HG03571 (cell line): ENCODE measurements around the gene MAD1L1.

ENCODE experiments used
- ATAC-seq: cut with Tn5 transposase; IDR thresholded peaks from one replicate; pipeline ENCODE4 v1.9.1; 2021; ENCODE audit not compliant: unreplicated experiment

Gene MAD1L1

DNA sequence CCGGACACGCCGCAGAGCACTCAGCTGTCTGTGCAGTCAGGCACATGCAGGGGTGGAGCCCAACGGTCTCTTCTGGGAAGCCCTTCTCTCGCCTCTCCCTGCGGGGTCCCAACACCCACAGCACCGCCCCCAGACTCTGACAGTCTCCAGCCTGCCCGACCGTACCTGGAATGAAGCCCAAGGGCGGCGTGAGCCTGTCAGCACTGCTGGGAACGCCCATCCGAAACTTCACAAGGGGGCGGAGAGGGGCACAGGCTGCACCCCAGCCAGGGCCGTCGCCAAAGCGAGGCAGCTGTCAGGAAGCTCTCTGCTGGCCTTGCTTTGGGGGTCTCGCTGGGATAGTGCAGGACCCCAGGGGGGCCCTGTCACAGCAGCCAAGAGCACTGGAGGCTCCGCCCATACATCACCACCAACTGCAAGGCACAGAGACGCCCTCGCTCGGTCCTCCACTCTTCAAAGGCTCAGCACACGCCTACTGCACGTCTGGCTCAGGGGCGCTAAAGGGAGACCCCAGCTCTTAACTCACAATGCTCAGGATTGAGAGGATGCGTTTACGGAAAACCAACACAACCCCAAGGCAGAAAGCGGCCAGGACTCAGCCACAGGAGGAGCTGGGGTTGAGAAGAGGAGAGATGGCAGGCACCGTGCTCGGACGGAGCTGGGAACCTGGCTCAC, 30.9 kb downstream of the MAD1L1 start:
- ATAC-seq = no peak

- ATAC-seq = no peak
Measured at GRCh38 chr7:2201128-2201527, 31.6 kb downstream of the MAD1L1 start.

GRCh38 chr7:2200584-2200980, 32.2 kb downstream of the MAD1L1 start:
- no peak for ATAC-seq

- ATAC-seq = no peak
Measured at GRCh38 chr7:2199956-2200583, 32.7 kb downstream of the MAD1L1 start.

- no peak for ATAC-seq
Measured at GRCh38 chr7:2199528-2199927, 33.2 kb downstream of the MAD1L1 start.

DNA sequence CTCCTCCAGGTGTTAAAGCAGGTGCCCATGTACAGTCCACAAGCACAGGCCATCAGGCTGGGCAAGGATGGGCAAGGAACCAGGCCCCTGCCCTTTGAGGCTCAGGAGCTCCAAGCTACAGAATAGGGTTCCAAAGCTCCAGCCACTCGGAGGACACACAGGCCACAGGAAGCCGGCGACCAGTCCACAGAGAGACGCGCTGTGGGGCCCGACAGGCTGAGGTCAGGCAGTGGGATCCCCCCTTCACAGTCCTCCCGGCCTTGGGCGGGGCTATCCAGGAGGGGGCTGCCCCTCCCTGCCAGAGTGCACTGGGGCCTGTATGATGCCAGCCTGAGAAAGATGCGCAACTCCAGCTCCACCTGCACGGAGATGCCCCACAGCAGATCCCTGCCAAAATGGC, 34.0 kb downstream of the MAD1L1 start:
- no peak for ATAC-seq

DNA sequence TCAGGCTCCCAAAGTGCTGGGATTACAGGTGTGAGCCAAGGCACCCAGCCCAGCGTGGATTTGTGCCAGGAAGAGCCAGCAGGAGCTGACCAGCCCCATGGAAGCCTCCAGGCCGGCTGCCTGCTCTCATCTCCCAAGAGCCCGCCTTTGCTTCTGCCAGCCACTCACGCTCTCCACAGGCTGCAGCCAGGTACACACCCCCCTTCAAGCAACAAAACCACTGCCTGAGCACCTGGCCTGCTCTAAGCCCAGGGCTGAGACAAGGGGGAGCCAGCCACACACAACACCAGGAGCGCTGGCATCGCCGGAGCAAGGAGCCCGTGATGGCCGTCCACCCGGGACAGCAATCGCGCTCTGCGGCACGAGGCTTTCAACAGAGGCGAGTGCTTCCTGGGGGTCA, 34.5 kb downstream of the MAD1L1 start:
- no peak for ATAC-seq

DNA sequence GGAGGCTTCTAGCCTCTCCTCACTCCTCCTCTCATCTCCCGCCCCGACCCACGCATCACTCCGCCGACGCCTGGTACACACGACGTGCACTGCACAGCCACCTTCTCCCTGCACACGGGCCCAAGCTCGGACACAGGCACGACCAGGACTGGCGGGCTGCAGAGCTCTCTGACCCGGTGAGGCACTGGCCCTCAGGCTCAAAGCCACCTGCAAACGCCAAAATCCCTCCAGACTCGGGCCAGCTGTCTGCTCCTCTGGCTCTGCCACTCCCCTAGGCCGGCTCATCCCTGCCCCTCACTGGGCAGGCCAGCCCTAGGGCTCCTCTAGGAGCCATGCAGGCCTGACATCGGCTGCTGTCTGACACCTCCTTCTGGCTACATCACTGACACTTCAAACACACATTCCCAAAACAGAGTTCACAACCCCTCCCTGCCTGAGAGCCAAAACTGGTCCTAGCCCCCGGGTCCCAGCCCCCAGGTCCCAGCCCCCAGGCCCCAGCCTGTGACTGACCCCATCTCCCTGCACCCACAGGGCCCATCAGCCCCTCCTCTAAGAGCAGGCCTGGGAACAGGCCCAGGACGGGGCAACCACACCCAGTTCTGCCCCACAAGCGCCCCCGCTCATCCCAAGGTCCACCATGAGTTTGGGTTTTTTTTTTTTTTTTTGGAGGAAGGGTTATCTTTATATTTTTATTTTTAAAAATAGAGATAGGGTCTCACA, 35.1 kb downstream of the MAD1L1 start:
- no peak for ATAC-seq

- no peak for ATAC-seq
Measured at GRCh38 chr7:2196381-2197378, 36.1 kb downstream of the MAD1L1 start.

DNA sequence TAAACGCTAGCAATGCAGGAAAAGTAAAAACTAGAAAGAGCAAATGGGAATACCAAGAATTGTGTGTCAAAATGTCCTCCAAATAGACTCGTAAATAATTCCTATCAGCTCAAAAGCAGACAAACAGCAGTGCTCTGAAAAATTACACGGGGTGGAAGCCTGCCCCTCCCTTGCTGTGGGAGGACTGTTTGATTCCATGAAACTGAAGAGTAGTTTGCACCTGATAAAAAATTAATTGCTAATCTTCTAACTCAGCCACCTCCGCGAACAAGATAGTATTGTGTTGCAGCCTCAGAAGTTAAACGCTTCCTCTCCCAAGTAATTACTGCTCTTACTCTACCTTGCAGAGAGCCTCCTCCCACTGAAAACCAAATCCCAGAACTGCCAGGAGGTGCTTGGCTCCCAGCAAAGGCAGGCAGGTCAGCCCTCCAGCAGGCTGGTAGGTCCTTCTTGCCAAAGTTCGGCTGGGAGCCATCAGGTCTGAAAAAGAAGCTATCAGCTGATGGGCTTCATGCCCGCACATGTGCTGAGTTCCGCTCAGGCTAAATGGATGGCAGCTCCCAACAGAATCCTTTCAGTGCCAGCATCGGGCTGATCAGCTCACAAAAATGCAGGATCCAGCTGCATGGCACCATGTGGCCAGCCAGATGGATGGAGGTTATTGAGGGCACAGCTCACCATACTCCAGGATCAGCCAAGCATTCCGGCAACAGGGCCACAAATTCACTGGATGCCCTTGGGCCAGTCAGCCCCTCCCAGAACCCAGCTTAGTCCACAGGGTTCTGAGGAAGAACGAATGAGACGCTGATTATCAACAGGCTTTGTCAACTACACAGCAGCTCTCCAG, 37.1 kb downstream of the MAD1L1 start:
- ATAC-seq = no peak

DNA sequence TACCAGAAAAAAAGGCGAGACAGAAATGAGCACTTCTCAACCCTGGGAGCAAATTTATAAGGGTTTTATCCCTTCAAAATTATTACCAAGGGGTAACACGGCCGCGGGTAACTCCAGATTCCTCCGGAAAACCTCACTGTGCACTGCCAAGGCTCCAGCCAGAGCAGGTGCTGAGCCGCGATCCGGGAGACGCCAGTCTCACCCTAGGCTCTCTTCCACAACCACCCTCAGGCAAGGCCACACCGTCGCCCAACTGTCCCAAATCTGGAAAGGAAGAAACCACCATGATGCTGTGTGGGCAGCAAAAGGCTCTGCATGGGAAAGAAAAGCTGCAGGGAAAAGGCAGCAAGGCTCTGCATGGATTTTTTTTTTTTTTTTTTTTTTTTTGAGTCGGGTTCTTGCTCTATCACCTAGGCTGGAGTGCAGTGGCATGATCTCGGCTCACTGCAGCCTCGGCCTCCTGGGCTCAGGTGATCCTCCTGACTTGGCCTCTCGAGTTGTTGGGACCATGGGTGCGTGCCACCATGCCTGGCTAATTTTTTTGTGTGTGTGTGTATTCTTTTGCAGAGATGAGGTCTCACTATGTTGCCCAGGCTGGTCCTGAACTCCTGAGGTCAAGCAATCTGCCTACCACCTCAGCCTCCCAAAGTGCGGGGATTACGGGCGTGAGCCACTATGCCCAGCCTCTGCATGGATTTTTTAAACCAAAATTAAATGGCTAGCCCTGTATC, 39.0 kb downstream of the MAD1L1 start:
- no peak for ATAC-seq

DNA sequence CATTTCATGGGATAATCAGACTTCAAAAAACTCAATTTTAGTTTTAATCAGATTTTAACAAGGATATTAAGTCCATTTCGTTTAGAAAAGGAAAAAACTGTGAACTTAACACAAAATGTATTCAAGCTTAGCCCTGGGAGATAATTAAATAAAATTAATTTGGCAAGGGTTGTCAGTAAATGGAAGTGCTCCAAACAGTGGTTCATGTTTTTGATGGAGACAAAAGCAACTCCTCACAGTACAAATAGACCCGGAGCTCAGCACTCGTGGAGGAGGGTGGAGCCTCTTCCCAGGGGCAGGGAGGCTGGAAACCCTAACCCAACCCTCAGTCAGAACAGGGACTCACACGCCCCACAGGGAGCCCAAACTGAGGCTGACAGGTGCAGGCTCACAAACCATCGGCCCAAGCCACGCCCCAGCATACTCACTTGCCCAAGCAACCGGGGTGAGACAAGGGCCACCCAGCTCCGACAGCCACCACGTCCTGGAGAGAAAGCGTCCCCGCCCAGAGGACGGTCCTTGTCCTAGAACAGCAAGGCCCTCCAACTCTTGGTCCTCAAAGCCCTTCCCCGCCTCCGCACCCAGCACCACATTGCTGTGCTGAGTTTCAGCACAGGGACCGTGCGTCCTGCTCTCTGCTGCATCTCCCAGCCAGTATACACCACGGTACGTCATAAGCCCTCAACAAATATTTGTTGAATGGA, 39.8 kb downstream of the MAD1L1 start:
- no peak for ATAC-seq

- no peak for ATAC-seq
Measured at GRCh38 chr7:2191016-2191415, 41.7 kb downstream of the MAD1L1 start.

- no peak for ATAC-seq
Measured at GRCh38 chr7:2190531-2190930, 42.2 kb downstream of the MAD1L1 start.

DNA sequence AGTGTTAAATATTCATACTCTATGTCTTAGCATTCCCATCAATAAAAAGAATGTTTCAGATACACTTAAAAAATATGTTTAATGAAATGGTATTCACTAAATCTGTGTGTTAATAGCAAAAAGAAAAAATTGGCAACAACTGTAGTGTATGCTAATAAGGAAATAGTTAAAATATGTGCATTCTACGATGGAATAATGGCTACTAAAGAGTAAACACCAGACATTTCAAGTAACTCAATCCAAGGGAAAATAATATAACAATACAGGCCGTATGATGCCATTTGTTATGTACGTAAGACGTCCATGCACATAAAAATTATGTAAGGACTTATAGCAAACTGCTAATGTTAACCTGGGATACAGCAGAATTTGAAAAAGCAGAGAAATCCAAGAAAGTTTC, 46.6 kb downstream of the MAD1L1 start:
- ATAC-seq = no peak

- no peak for ATAC-seq
Measured at GRCh38 chr7:2185715-2186114, 47.0 kb downstream of the MAD1L1 start.

- ATAC-seq = no peak
Measured at GRCh38 chr7:2182461-2182860, 50.3 kb downstream of the MAD1L1 start.

GRCh38 chr7:2181077-2181854, 51.5 kb downstream of the MAD1L1 start:
- no peak for ATAC-seq
